ENCODE data around the gene TRIM44.
"Not testable (repeated sequence)": the region's sequence is repeated elsewhere in the genome, so short reads cannot be mapped to it uniquely, and the experiment has no call there.

The TRIM44 gene

DNA sequence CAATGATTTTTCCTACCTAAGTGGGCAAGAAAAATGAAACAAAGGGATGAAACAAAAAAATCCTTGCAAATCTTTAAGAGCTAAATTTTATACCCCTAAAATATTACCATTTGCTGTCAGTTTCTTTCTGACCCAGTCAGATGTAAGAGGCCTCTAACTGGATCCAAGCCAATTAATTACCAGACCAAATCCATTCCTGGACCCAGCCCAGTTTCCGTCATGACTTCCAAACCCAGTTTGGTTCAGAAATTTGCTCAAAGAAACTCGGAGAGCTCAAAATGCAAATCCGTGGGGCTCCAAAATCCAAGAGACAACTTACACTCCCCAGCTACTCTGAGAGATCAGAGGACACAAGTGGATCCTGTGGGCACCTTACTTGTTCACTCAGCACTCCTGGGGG is 46.8 kb downstream of the TRIM44 start:
- no peak for FAIRE-seq
- DNase-seq (ENCODE audit: insufficient read length, low spot score) = no peak
- TF ChIP-seq PAX5 (IDR thresholded peaks at IDR 0.05; ENCODE audit: insufficient read depth, low read length, severe bottlenecking) = no peak
- TF ChIP-seq POU2F2 (IDR thresholded peaks at IDR 0.05; ENCODE audit: low read depth, low read length) = no peak
- no peak for TF ChIP-seq TAF1 (IDR thresholded peaks at IDR 0.05; ENCODE audit: low read depth, low read length)
- no peak for TF ChIP-seq POLR2AphosphoS5 (IDR thresholded peaks at IDR 0.05; ENCODE audit: low read depth, low read length)
- no peak for TF ChIP-seq SPI1 (IDR thresholded peaks at IDR 0.05; ENCODE audit: low read depth, low read length)
- TF ChIP-seq POLR2A (IDR thresholded peaks at IDR 0.05; ENCODE audit: low read depth, low read length) = no peak

DNA sequence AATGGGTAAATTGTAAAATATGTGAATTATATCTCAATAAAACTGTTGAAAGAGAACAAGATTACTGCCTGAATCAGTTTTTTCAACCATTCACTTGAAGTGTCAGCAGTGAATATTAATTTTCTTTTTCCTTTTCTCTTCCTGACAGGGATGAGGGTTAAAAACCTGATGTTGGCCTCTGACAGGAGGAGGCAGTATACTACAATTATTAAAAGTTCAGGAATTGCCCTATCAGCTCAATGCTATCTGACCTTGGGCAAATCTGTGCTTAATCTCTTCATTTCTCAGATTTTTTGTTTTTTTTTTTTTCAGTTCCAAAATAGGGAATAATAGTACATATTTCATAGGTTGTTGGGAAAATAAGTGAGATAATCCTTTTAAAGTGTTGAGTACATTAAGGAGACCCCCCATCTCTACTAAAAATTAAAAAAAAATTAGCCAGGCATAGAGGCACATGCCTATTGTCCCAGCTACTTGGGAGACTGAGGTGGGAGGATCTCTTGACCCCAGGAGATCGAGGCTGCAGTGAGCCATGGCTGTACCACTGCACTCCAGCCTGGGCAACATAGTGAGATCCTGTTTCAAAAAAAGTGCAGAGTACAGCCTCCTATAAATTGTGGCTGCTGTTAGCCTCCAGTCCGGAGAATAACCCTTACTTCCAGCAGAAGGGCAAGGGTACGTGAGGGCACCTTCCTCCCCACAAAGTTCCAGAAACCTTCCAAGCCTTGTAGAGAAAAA is 48.8 kb downstream of the TRIM44 start:
- FAIRE-seq (no peak), DNase-seq (ENCODE audit: insufficient read length, low spot score) (no peak)
- no peak for TF ChIP-seq POLR2A (IDR thresholded peaks at IDR 0.05; ENCODE audit: low read depth, low read length)
- TF ChIP-seq PAX5 (IDR thresholded peaks at IDR 0.05; ENCODE audit: insufficient read depth, low read length, severe bottlenecking) = no peak
- no peak for TF ChIP-seq POU2F2 (IDR thresholded peaks at IDR 0.05; ENCODE audit: low read depth, low read length)
- TF ChIP-seq POLR2AphosphoS5 (IDR thresholded peaks at IDR 0.05; ENCODE audit: low read depth, low read length) = no peak
- no peak for TF ChIP-seq SPI1 (IDR thresholded peaks at IDR 0.05; ENCODE audit: low read depth, low read length)
- no peak for TF ChIP-seq TAF1 (IDR thresholded peaks at IDR 0.05; ENCODE audit: low read depth, low read length)

DNA sequence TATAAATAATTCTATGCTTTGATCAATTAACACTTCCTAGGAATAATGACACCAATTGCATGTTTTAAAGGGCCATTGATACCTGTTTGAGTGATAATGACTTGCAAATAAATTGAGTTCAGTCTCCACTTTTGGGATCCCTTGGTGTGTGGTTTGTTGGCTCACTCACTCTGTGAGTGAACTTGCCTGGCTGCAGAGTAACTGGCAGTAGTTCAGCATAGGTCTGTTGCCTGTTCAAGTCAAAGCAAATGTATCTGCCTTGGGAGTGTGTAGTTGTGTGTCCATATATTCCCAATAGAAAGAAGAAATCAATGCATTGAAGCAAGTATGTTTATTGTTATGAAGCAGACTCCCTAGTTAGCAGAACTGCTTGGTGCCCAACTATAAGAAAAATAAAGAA is 49.3 kb downstream of the TRIM44 start:
- TF ChIP-seq POLR2AphosphoS5 (IDR thresholded peaks at IDR 0.05; ENCODE audit: low read depth, low read length) = no peak
- no peak for TF ChIP-seq SPI1 (IDR thresholded peaks at IDR 0.05; ENCODE audit: low read depth, low read length)
- no peak for TF ChIP-seq PAX5 (IDR thresholded peaks at IDR 0.05; ENCODE audit: insufficient read depth, low read length, severe bottlenecking)
- no peak for TF ChIP-seq TAF1 (IDR thresholded peaks at IDR 0.05; ENCODE audit: low read depth, low read length)
- no peak for TF ChIP-seq POLR2A (IDR thresholded peaks at IDR 0.05; ENCODE audit: low read depth, low read length)
- no peak for TF ChIP-seq POU2F2 (IDR thresholded peaks at IDR 0.05; ENCODE audit: low read depth, low read length)
- FAIRE-seq (no peak), DNase-seq (ENCODE audit: insufficient read length, low spot score) (no peak)

DNA sequence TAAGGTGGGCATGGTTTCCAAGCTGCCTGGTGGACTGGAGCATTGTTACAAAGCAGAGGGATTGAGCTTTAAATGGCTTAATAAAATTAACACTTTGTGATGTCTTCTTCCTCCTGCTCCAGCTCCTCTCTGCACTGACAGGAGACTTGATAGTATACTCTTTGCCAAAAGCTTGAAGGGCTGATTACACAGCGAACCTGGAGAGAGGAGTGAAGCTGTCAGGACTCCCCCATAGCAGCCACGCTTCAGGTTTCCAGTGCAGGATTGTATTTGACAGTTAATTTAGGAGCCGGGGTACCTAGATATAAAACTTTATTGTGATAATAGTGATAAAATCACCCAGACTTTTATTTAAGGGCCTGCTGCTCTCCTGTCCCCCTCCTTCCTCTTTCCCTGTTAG is 50.0 kb downstream of the TRIM44 start:
- FAIRE-seq = no peak
- no peak for DNase-seq (ENCODE audit: insufficient read length, low spot score)

DNA sequence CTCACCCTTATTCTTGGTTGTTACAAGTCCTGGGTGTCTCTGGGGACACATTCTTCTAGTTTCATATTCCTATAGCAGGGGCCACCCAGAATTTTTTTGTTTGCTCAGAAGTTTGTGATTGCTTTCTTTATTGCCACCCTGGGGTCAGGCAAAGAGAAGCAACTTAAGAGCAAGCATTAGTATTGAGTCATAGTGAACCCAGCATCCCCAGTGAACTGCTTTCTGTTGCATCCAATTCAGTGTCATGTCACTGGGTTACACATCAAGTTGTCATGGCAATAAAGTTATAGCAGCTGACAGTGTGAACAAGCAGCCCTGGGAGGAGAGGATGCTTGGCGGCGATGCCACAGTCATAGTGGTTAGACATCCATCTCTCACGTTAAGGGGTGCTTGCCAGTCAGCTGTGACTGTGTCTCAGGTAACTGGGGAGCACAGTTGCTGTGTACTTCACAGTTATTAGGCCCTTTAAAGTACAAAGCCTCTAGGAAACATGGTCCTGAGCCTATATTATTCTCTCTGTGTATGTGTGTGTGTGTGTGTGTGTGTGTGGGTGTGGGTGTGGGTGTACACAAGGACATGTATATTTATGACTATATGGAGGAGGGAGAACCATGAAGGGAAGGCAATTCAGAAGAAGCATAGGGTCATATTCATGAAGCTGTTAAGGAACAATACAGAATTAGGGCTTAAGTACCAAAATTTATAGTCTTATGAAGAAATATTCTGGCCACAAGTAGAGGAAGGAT is 52.5 kb downstream of the TRIM44 start:
- TF ChIP-seq SPI1 (IDR thresholded peaks at IDR 0.05; ENCODE audit: low read depth, low read length) (no peak), PAX5 (IDR thresholded peaks at IDR 0.05; ENCODE audit: insufficient read depth, low read length, severe bottlenecking) (no peak), POLR2A (IDR thresholded peaks at IDR 0.05; ENCODE audit: low read depth, low read length) (no peak), TAF1 (IDR thresholded peaks at IDR 0.05; ENCODE audit: low read depth, low read length) (no peak), POLR2AphosphoS5 (IDR thresholded peaks at IDR 0.05; ENCODE audit: low read depth, low read length) (no peak), POU2F2 (IDR thresholded peaks at IDR 0.05; ENCODE audit: low read depth, low read length) (no peak)
- FAIRE-seq = peak; percentile 92
- no peak for DNase-seq (ENCODE audit: insufficient read length, low spot score)

More for the DNA sequence above, 50.0 kb downstream of the TRIM44 start:
- TF ChIP-seq POU2F2 (IDR thresholded peaks at IDR 0.05; ENCODE audit: low read depth, low read length) (no peak), PAX5 (IDR thresholded peaks at IDR 0.05; ENCODE audit: insufficient read depth, low read length, severe bottlenecking) (no peak), SPI1 (IDR thresholded peaks at IDR 0.05; ENCODE audit: low read depth, low read length) (no peak), POLR2AphosphoS5 (IDR thresholded peaks at IDR 0.05; ENCODE audit: low read depth, low read length) (no peak), TAF1 (IDR thresholded peaks at IDR 0.05; ENCODE audit: low read depth, low read length) (no peak), POLR2A (IDR thresholded peaks at IDR 0.05; ENCODE audit: low read depth, low read length) (no peak)

DNA sequence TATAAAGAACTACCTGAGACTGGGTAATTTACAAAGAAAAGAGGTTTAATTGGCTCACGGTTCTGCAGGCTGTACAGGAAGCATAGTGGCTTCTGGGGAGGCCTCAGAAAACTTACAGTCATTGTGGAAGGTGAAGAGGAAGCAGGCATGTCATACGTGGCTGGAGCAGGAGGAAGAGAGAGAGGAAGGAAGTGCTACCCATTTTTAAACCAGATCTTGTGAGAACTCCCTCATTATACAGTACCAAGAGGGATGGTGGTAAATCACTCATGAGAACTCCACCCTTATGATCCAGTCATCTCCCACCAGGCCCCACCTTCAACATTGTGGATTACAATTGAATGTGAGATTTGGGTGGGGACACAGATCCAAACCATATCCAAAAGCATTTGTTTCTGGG is 53.1 kb downstream of the TRIM44 start:
- FAIRE-seq = peak; percentile 90
- DNase-seq (ENCODE audit: insufficient read length, low spot score) = not testable (repeated sequence)

DNA sequence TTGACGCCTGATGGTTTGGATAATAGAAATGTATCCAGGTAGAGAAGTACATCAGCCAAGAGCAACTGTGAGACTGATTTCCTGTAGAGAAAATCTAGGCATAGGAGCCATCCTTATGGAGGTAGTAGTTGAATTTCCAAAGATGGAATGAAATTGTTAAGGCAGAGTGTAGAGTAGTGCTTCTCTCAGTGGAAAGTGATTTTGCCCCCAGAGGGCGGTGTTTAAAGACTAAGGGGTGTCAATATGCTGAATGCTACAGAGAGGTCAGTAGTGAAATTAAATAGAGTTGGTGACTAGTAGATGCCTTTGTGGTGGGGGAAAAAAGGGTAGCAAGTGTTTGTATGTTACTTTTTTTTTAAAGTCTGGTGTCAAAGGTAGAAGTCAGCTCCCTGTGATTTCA is 54.5 kb downstream of the TRIM44 start:
- no peak for TF ChIP-seq POLR2A (IDR thresholded peaks at IDR 0.05; ENCODE audit: low read depth, low read length)
- no peak for TF ChIP-seq PAX5 (IDR thresholded peaks at IDR 0.05; ENCODE audit: insufficient read depth, low read length, severe bottlenecking)
- no peak for TF ChIP-seq TAF1 (IDR thresholded peaks at IDR 0.05; ENCODE audit: low read depth, low read length)
- TF ChIP-seq POLR2AphosphoS5 (IDR thresholded peaks at IDR 0.05; ENCODE audit: low read depth, low read length) = no peak
- TF ChIP-seq POU2F2 (IDR thresholded peaks at IDR 0.05; ENCODE audit: low read depth, low read length) = no peak
- no peak for TF ChIP-seq SPI1 (IDR thresholded peaks at IDR 0.05; ENCODE audit: low read depth, low read length)
- DNase-seq (ENCODE audit: insufficient read length, low spot score) = no peak
- peak; percentile 43 for FAIRE-seq

More for the DNA sequence above, 53.1 kb downstream of the TRIM44 start:
- TF ChIP-seq SPI1 (IDR thresholded peaks at IDR 0.05; ENCODE audit: low read depth, low read length) = peak; percentile 22; the same call in 1 of the 2 replicates

DNA sequence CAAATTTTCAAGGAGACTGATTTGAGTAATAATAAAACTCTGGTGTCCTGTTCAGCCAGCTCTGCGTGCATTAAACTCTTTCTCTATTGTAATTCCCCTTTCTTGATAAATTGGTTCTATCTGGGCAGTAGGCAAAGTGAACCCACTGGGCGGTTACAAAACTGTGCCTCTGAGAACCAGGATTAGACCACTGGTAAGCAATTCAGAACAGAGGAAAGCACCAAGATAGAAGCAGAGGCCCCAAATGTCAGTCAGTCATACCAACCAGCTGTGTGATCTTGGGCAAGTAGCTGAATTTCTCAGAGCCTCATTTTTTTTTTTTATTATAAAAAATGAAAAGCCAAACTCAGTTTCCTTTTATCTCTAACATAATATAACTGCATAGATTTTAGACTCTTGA is 54.9 kb downstream of the TRIM44 start:
- TF ChIP-seq TAF1 (IDR thresholded peaks at IDR 0.05; ENCODE audit: low read depth, low read length) (no peak), SPI1 (IDR thresholded peaks at IDR 0.05; ENCODE audit: low read depth, low read length) (no peak), PAX5 (IDR thresholded peaks at IDR 0.05; ENCODE audit: insufficient read depth, low read length, severe bottlenecking) (no peak), POU2F2 (IDR thresholded peaks at IDR 0.05; ENCODE audit: low read depth, low read length) (no peak), POLR2A (IDR thresholded peaks at IDR 0.05; ENCODE audit: low read depth, low read length) (no peak), POLR2AphosphoS5 (IDR thresholded peaks at IDR 0.05; ENCODE audit: low read depth, low read length) (no peak)
- DNase-seq (ENCODE audit: insufficient read length, low spot score) = no peak
- FAIRE-seq = no peak

DNA sequence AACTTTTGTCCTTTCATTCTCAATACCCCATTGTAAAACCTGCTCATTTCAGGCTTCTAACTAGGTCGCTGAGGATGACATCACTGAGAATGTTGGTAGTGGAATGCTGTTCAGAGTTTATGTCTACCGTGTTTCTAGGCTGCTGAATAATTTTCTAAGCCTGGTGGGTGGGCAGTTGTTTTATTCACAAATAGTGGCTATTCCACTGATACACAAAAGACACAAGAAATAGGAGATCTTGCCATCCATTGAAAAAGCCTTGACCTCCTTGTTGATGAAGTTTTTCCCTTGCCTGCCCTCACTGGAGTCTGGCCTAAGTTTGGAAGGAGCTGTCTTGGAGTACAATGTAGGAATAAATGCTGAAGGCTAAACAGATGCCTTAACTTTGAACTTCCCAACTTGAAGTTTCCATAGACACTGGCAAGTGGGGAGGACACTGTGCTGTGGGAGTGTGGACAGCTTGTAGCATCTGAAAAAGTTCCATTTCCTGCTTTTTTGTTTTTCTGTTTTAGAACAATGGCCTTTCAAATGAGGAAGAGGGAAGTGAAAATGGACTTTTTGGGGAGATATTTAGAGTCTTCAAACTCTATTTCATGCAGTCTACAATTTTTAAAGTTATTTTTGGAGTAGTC is 59.2 kb downstream of the TRIM44 start:
- peak; percentile 95 for TF ChIP-seq SPI1 (IDR thresholded peaks at IDR 0.05; ENCODE audit: low read depth, low read length)
- no peak for TF ChIP-seq POU2F2 (IDR thresholded peaks at IDR 0.05; ENCODE audit: low read depth, low read length)
- TF ChIP-seq POLR2AphosphoS5 (IDR thresholded peaks at IDR 0.05; ENCODE audit: low read depth, low read length) = no peak
- no peak for TF ChIP-seq TAF1 (IDR thresholded peaks at IDR 0.05; ENCODE audit: low read depth, low read length)
- TF ChIP-seq POLR2A (IDR thresholded peaks at IDR 0.05; ENCODE audit: low read depth, low read length) = no peak
- DNase-seq (ENCODE audit: insufficient read length, low spot score) (no peak), FAIRE-seq (peak; percentile 86)

Measured in GM12891 (cell line).